SK-N-SH (cell line): ENCODE results near the gene CHD2. TPM values are rescaled to one million over a fixed set of nuclear protein-coding genes. Genes with fewer than 3 reads are reported as not detected.

Experiments used
- CTCF ChIA-PET: fragments of 300-600, 350-600 bp; formaldehyde crosslinking; extraction: SDS; loops from one replicate; lab custom pipeline; 2021; lab: Yijun Ruan, JAX
- POLR2A ChIA-PET: fragments of 350-600 bp; sonication (Branson Sonifier 250); formaldehyde crosslinking; extraction: SDS; loops from one replicate; lab custom pipeline; 2020; ENCODE audit warnings: antibody characterized with exemption, inconsistent platforms; lab: Yijun Ruan, JAX
- DNase-seq: peaks from one replicate; pipeline ENCODE4 v3.0.0; 2012
- H2AFZ ChIP-seq: fragments of 200-600 bp; sonication (generic); 2 replicates; pipeline ENCODE4 v1.8.1; 2016; ENCODE audit warnings: antibody characterized with exemption, mild to moderate bottlenecking, low read depth
- H3F3A ChIP-seq: fragments of 200-600 bp; sonication (generic); replicated peaks from 2 replicates; pipeline ENCODE3; 2016; ENCODE audit warnings: antibody characterized with exemption, mild to moderate bottlenecking; ENCODE audit not compliant: insufficient read depth
- H3K27ac ChIP-seq, 2 experiments: fragments of 200-500 bp in 1 of 2; fragments of 200-600 bp in 1 of 2; sonication (Bioruptor generic) in 1 of 2; sonication (generic), shearing (Covaris generic) in 1 of 2; 2 replicates each; pipeline versions ENCODE4 v1.5.1 to v1.6.1; 2014 to 2016; ENCODE audit warnings: low read depth in 2 of 2, inconsistent platforms in 1 of 2, low read length in 1 of 2, mild to moderate bottlenecking in 1 of 2, mixed read lengths in 1 of 2
- H3K27me3 ChIP-seq: fragments of 200-600 bp; sonication (generic), shearing (Covaris generic); 2 replicates; pipeline ENCODE4 v1.6.1; 2016; ENCODE audit warnings: mixed run types; ENCODE audit not compliant: insufficient read depth
- H3K36me3 ChIP-seq, 2 experiments: fragments of 200-500 bp in 1 of 2; fragments of 200-600 bp in 1 of 2; sonication (Bioruptor generic) in 1 of 2; sonication (generic) in 1 of 2; replicated peaks in 1 of 2; 2 replicates each; pipeline versions ENCODE3 to v1.5.1; 2014 to 2016; ENCODE audit warnings: low read length in 1 of 2, mild to moderate bottlenecking in 1 of 2; ENCODE audit not compliant: insufficient read depth in 2 of 2, control insufficient read depth in 1 of 2
- H3K4me1 ChIP-seq, 2 experiments: fragments of 200-500 bp in 1 of 2; fragments of 200-600 bp in 1 of 2; sonication (Bioruptor generic) in 1 of 2; sonication (generic), shearing (Covaris generic) in 1 of 2; 2 replicates each; pipeline versions ENCODE4 v1.5.1 to v1.6.1; 2014 to 2016; ENCODE audit warnings: low read depth in 1 of 2, low read length in 1 of 2, mixed run types in 1 of 2; ENCODE audit not compliant: insufficient read depth in 2 of 2, control insufficient read depth in 1 of 2
- H3K4me2 ChIP-seq: fragments of 200-600 bp; sonication (generic), shearing (Covaris generic); 2 replicates; pipeline ENCODE4 v1.6.1; 2017; ENCODE audit warnings: mixed run types
- H3K4me3 ChIP-seq, 2 experiments: fragments of 200-500 bp in 1 of 2; fragments of 200-600 bp in 1 of 2; sonication (Bioruptor generic) in 1 of 2; sonication (generic), shearing (Covaris generic) in 1 of 2; 2 replicates each; pipeline versions ENCODE4 v1.5.1 to v1.8.1; 2014 to 2016; ENCODE audit warnings: low read depth in 2 of 2, inconsistent platforms in 1 of 2, low read length in 1 of 2, mild to moderate bottlenecking in 1 of 2, mixed read lengths in 1 of 2, moderate library complexity in 1 of 2
- H3K79me2 ChIP-seq: fragments of 200-600 bp; sonication (generic); 2 replicates; pipeline ENCODE4 v1.8.1; 2017; ENCODE audit warnings: mild to moderate bottlenecking; ENCODE audit not compliant: insufficient read depth
- H3K9ac ChIP-seq: fragments of 200-600 bp; sonication (generic); 2 replicates; pipeline ENCODE4 v1.6.1; 2017; ENCODE audit warnings: mixed run types
- H3K9me2 ChIP-seq: fragments of 200-600 bp; sonication (generic); 2 replicates; pipeline ENCODE4 v1.6.1; 2017; ENCODE audit warnings: mixed run types
- H3K9me3 ChIP-seq: fragments of 200-600 bp; sonication (generic); 2 replicates; pipeline ENCODE4 v1.6.1; 2017; ENCODE audit warnings: mixed run types, mild to moderate bottlenecking, moderate library complexity
- H4K20me1 ChIP-seq: fragments of 200-600 bp; sonication (generic); 2 replicates; pipeline ENCODE4 v1.6.1; 2017; ENCODE audit warnings: mild to moderate bottlenecking, mixed run types; ENCODE audit not compliant: insufficient read depth
- ELF1 ChIP-seq: IDR thresholded peaks from 2 replicates; pipeline ENCODE4 v1.4.0; 2012
- FOSL2 ChIP-seq: IDR thresholded peaks from 2 replicates; pipeline ENCODE4 v1.4.0; 2012; ENCODE audit warnings: low read depth, mild to moderate bottlenecking, moderate library complexity, borderline replicate concordance
- GABPA ChIP-seq: IDR thresholded peaks from 2 replicates; pipeline ENCODE4 v1.4.0; 2012; ENCODE audit warnings: low read depth, mild to moderate bottlenecking
- JUND ChIP-seq: IDR thresholded peaks from 2 replicates; pipeline ENCODE4 v1.4.0; 2012
- NFIC ChIP-seq: IDR thresholded peaks from 2 replicates; pipeline ENCODE4 v1.4.0; 2012; ENCODE audit warnings: borderline replicate concordance
- POLR2AphosphoS5 ChIP-seq: IDR thresholded peaks from 2 replicates; pipeline ENCODE4 v1.6.1; 2012; ENCODE audit warnings: low read depth, low read length
- RAD21 ChIP-seq: IDR thresholded peaks from 2 replicates; pipeline ENCODE4 v1.6.1; 2012; ENCODE audit warnings: mild to moderate bottlenecking, low read length
- RCOR1 ChIP-seq: fragments of 150-350 bp; IDR thresholded peaks from 2 replicates; pipeline ENCODE4 v1.6.1; 2017; ENCODE audit warnings: antibody characterized with exemption, low read length
- RFX5 ChIP-seq: IDR thresholded peaks from 2 replicates; pipeline ENCODE4 v1.6.1; 2012; ENCODE audit warnings: mild to moderate bottlenecking, improper control_type of control experiment, low read length
- RXRA ChIP-seq: IDR thresholded peaks from 2 replicates; pipeline ENCODE4 v1.4.0; 2012; ENCODE audit warnings: low read depth, mild to moderate bottlenecking, borderline replicate concordance
- SIN3A ChIP-seq: IDR thresholded peaks from 2 replicates; pipeline ENCODE4 v1.6.1; 2012; ENCODE audit warnings: low read depth, mild to moderate bottlenecking, low read length, moderate library complexity, borderline replicate concordance
- TCF12 ChIP-seq: IDR thresholded peaks from 2 replicates; pipeline ENCODE4 v1.4.0; 2012
- USF1 ChIP-seq: IDR thresholded peaks from 2 replicates; pipeline ENCODE4 v1.4.0; 2012; ENCODE audit warnings: low read depth, borderline replicate concordance
- USF2 ChIP-seq: fragments of 150-350 bp; IDR thresholded peaks from 2 replicates; pipeline ENCODE4 v1.6.1; 2017; ENCODE audit warnings: antibody characterized with exemption, low read length, low read depth, borderline replicate concordance
- WGBS: methylation state at CpG from one replicate; pipeline ENCODE4 v1.1.6; 2017; ENCODE audit warnings: low lambda C conversion rate; 5-methylcytosine and 5-hydroxymethylcytosine counted together
- polyA plus RNA-seq, 3 experiments: library from polyadenylated mRNA; depleted of rRNA; stranded (reverse); fragments of >200 nt; gene quantifications; 2 replicates each; pipeline ENCODE4 v1.2.3, GENCODE V29; 2012
- TF ChIP-seq, protein P1 (sequence below): fragments of 200-600 bp; sonication (generic); IDR thresholded peaks from 2 replicates; pipeline ENCODE4 v1.6.1; 2017; ENCODE audit warnings: antibody characterized with exemption, mild to moderate bottlenecking, moderate library complexity
- TF ChIP-seq, protein P2 (sequence below): IDR thresholded peaks from 2 replicates; pipeline ENCODE4 v1.4.0; 2012; ENCODE audit warnings: low read depth

Gene CHD2
- polyA plus RNA-seq, 1 of the 3 experiments (the other 2 are of a cell fraction) = 25.3 TPM

GRCh38 chr15:92882697-92883162, 17.4 kb upstream of the CHD2 start (continued):
- TF ChIP-seq, protein P1, sequence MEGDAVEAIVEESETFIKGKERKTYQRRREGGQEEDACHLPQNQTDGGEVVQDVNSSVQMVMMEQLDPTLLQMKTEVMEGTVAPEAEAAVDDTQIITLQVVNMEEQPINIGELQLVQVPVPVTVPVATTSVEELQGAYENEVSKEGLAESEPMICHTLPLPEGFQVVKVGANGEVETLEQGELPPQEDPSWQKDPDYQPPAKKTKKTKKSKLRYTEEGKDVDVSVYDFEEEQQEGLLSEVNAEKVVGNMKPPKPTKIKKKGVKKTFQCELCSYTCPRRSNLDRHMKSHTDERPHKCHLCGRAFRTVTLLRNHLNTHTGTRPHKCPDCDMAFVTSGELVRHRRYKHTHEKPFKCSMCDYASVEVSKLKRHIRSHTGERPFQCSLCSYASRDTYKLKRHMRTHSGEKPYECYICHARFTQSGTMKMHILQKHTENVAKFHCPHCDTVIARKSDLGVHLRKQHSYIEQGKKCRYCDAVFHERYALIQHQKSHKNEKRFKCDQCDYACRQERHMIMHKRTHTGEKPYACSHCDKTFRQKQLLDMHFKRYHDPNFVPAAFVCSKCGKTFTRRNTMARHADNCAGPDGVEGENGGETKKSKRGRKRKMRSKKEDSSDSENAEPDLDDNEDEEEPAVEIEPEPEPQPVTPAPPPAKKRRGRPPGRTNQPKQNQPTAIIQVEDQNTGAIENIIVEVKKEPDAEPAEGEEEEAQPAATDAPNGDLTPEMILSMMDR = no peak
- TF ChIP-seq POLR2AphosphoS5 = peak; percentile 95
- TF ChIP-seq TCF12 = no peak; the same call in 1 of the 2 replicates
- no peak for TF ChIP-seq RFX5
- TF ChIP-seq SIN3A = peak; percentile 56; the same call in 1 of the 2 replicates
- no peak for TF ChIP-seq JUND
- TF ChIP-seq, protein P2, sequence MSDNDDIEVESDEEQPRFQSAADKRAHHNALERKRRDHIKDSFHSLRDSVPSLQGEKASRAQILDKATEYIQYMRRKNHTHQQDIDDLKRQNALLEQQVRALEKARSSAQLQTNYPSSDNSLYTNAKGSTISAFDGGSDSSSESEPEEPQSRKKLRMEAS = no peak
- TF ChIP-seq RAD21 = peak; percentile 18; the same call in 1 of the 2 replicates
- no peak for TF ChIP-seq RCOR1
- TF ChIP-seq RXRA = no peak
- TF ChIP-seq FOSL2 = no peak
- no peak for TF ChIP-seq USF1
- TF ChIP-seq USF2 = no peak
- no peak for TF ChIP-seq GABPA
- TF ChIP-seq ELF1 = no peak

DNA sequence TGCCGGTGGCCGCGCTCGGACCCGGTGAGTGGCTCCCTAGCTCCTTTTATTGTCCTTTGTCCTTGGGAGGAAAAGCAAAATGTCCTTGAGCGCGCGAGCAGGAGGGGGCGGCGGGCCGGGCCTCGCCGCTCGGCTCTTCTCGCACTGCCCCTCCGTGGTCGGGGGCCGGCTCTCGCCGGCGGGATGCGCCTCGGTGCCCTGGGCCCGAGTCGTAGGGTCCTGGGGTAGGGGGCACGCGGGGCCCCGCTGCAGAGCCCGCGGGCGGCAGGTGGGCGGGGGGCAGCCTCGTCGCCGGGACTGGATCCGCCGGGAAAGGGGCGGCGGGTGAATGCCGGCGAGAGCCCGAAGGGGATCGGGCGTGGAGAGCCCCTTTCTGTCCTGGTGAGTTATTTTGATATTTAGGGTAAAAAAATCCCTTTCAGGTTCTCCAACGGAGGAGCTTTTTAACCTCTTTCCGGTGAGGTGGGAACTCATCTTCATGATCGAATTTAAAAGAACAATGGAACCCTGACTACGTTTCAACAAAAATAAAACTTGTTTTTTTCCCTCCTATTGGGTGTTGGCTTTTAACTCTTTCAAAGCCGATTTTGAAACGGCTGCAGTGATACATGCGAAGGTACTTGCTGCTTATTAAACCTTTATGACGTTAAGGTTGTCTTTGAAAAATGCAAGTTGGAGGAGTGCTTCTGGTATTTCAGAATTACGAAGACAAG, 16.8 kb upstream of the CHD2 start:
- peaks cover 55% of the 10 kb centered on the region for H3K79me2 ChIP-seq
- TF ChIP-seq NFIC = no peak
- TF ChIP-seq, protein P1 = 0 out of 2 replicates have a peak, but pooled peaks have one; percentile 7
- TF ChIP-seq, all 33 proteins: peak for 1
- WGBS = 5% methylated on average over 18 of the region's 53 CpGs
- POLR2A ChIA-PET = interaction anchor here (1.0 to 4.5 kb wide), 13 partner anchors 9 to 149 kb away, joined by 3 to 63 read pairs (median 6); partner anchors contain the start of gene CHD2
- Histone ChIP-seq H2AFZ (no peak overlapping the region), H3K4me1 (peaks cover 20 to 22% of the 10 kb centered on the region in 2 experiments; a peak in 3 of 4 replicates), H3K4me2 (peak overlapping the region; percentile 64), H3K4me3 (peak overlapping the region; percentile 77 to 86), H3K9me2 (no peaks in the 10 kb centered on the region), H3K27ac (peak overlapping the region; percentile 91 to 97), H3K9me3 (no peaks in the 10 kb centered on the region), H3F3A (no peaks in the 10 kb centered on the region), H4K20me1 (peaks cover 32% of the 10 kb centered on the region; the same call in 1 of the 2 replicates), H3K27me3 (no peaks in the 10 kb centered on the region), H3K36me3 (peaks cover 31 to 43% of the 10 kb centered on the region in 2 experiments), H3K9ac (peak overlapping the region; percentile 99)
- DNase-seq = peak; percentile 65
- CTCF ChIA-PET = interaction anchor here (0.7 to 3.4 kb wide), 8 partner anchors 17 to 237 kb away, joined by 3 to 18 read pairs (median 8); partner anchors contain the start of gene CHD2
